T-helper 22 cell (primary cell): ENCODE measurements around the gene IGFBPL1.

Source experiments
- DNase-seq: peaks from one replicate; pipeline ENCODE4 v3.0.0-alpha.2; 2020; ENCODE audit warnings: low read depth

IGFBPL1 gene

DNA sequence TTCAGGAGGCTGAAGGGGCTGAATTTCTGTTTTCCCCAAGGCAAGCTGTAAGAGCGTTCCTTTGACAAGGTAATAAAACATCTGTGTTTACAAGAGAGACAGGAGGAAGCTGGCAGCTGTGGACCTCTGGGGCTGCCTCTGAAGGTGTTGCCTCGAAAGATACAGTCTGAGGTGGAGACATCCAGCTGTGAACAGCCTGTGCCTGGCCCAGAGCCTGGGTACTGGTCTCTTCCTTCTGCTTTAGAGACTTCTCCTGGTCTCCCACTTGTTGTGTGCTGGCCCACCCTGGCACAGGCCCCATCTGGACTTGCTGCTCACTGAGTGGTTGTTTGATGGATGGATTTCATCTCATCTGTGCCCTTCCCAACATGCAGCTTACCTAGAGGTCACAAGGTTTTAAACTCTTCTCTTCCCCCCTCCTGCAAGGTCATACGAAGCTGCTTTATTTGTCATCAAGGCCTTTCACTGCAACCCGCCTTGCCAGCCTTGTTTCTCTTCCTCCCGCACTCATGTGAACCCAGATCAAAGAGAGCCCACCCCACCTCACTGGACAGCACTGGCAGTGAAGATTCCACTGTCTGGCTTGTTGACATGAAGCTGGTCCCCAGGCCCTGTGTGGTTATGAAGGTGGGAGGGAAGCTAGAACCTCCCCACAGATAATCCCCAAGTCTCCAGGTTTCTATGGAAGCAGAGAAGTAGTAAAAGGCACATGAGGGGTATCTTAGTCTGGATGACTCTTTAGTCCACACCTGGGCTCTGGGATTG lies 66.7 kb downstream of the IGFBPL1 start:
- no peak for DNase-seq

DNA sequence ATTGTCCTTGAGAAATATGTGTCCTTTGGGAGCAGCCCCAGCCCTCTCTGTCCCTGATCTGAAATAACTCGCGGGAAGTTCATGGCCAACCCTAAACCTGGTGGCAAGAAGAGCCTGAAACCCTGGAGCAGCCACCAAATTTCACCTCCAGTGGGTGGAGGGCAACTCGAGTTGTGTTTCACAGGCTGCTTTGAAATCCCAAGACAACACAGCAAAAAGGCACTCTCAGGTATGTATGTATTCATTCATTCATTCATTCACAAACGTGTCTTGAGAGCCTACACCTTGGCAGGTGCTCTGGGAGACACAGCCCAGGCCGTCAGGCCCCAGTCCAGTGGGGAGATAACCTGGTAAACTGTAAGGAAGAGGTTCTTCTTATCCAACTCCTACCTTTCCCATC lies 67.4 kb downstream of the IGFBPL1 start:
- no peak for DNase-seq
